ENCODE results near the gene LGALS3. TPM values are rescaled to one million over a fixed set of nuclear protein-coding genes. Genes with fewer than 3 reads are reported as not detected.

LGALS3 gene
- total RNA-seq, 4 donors from 2014 or later = 448 to 713 (median 594) TPM

- H3K36me3 ChIP-seq = no peaks in the 10 kb centered on the region
- no peak overlapping the region for H3K4me3 ChIP-seq
- DNase-seq (ENCODE audit: low spot score in 2 of 2) = peak in 1 of 2 donors; percentile 73
- H3K4me1 ChIP-seq = peaks cover 67% of the 10 kb centered on the region
- 36% methylated on average over 7 of the region's 7 CpGs for WGBS
- TF ChIP-seq POLR2AphosphoS5 (IDR thresholded peaks at IDR 0.05) (no peak), EP300 (IDR thresholded peaks at IDR 0.05) (no peak), CTCF (IDR thresholded peaks at IDR 0.05) (no peak), POLR2A (IDR thresholded peaks at IDR 0.05) (no peak)
- H3K27me3 ChIP-seq = no peaks in the 10 kb centered on the region
- H3K27ac ChIP-seq = peak overlapping the region; percentile 88
- H3K9me3 ChIP-seq = no peaks in the 10 kb centered on the region
These were observed 11.1 kb upstream of the LGALS3 start for GRCh38 chr14:55117803-55118441.

- TF ChIP-seq POLR2A (IDR thresholded peaks at IDR 0.05) (no peak), EP300 (IDR thresholded peaks at IDR 0.05) (no peak), POLR2AphosphoS5 (IDR thresholded peaks at IDR 0.05) (no peak), CTCF (IDR thresholded peaks at IDR 0.05) (no peak)
- Histone ChIP-seq H3K4me1 (peaks cover 76% of the 10 kb centered on the region), H3K27ac (peak overlapping the region; percentile 88), H3K9me3 (no peaks in the 10 kb centered on the region), H3K4me3 (no peak overlapping the region), H3K36me3 (no peaks in the 10 kb centered on the region), H3K27me3 (no peaks in the 10 kb centered on the region)
- peak; percentile 6 to 33 for DNase-seq (ENCODE audit: low spot score in 2 of 2)
- WGBS = 23% methylated on average over 3 of the region's 3 CpGs
These were observed 10.3 kb upstream of the LGALS3 start for GRCh38 chr14:55118761-55119160.

- Histone ChIP-seq H3K27ac (peak overlapping the region; percentile 88), H3K4me1 (peaks cover 94% of the 10 kb centered on the region), H3K36me3 (no peaks in the 10 kb centered on the region), H3K9me3 (no peaks in the 10 kb centered on the region), H3K27me3 (no peaks in the 10 kb centered on the region), H3K4me3 (no peak overlapping the region)
- no peak for TF ChIP-seq POLR2AphosphoS5 (IDR thresholded peaks at IDR 0.05)
- TF ChIP-seq EP300 (IDR thresholded peaks at IDR 0.05) = no peak
- no peak for TF ChIP-seq CTCF (IDR thresholded peaks at IDR 0.05)
- TF ChIP-seq POLR2A (IDR thresholded peaks at IDR 0.05) = no peak
- WGBS = 56% methylated on average over 13 of the region's 13 CpGs
- DNase-seq (ENCODE audit: low spot score in 2 of 2) = peak; percentile 61 to 72
These were observed 8.2 kb upstream of the LGALS3 start for GRCh38 chr14:55120571-55121495.

- Histone ChIP-seq H3K27me3 (no peaks in the 10 kb centered on the region), H3K4me1 (peaks cover 98% of the 10 kb centered on the region), H3K27ac (peak overlapping the region; percentile 88), H3K36me3 (no peaks in the 10 kb centered on the region), H3K4me3 (no peak overlapping the region), H3K9me3 (no peaks in the 10 kb centered on the region)
- WGBS = 76% methylated on average over 9 of the region's 9 CpGs
- peak in 1 of 2 donors; percentile 38 for DNase-seq (ENCODE audit: low spot score in 2 of 2)
- TF ChIP-seq POLR2A (IDR thresholded peaks at IDR 0.05) (no peak), EP300 (IDR thresholded peaks at IDR 0.05) (no peak), CTCF (IDR thresholded peaks at IDR 0.05) (no peak)
These were observed 7.2 kb upstream of the LGALS3 start for GRCh38 chr14:55121628-55122439.
